ENCODE measurements around the gene NT5C2.
A peak's percentile ranks its signal among the peaks of the same experiment; 100 is the strongest.

The NT5C2 gene

DNA sequence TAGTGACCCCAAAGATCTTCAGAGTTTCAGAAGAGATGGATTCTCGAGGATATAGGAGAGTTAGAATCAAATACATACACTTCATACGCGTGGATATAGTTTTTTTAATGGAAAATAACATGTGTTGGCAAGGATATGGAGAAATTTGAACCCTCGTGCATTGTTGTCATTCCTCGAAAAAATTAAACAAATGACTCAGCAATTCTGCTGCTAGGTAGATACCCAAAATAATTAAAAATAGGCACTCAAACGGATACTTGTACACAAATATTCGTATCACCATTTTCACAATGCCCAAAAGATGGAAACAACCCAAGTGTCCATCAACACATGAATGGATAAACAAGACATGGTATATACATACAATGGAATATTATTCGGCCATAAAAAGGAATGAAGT lies 5.6 kb upstream of the NT5C2 start:
- H2AFZ ChIP-seq (ENCODE audit: low read length) = no peak overlapping the region
- no peaks in the 10 kb centered on the region for H4K20me1 ChIP-seq (ENCODE audit: insufficient read depth, low read length, poor library complexity, severe bottlenecking)
- H3K4me3 ChIP-seq (ENCODE audit: low read length, poor library complexity, severe bottlenecking) = no peak overlapping the region
- no peaks in the 10 kb centered on the region for H3F3A ChIP-seq (ENCODE audit: low read depth)
- H3K36me3 ChIP-seq (ENCODE audit: insufficient read depth, low read length) = no peaks in the 10 kb centered on the region
- peaks cover 27% of the 10 kb centered on the region for H3K4me1 ChIP-seq (ENCODE audit: insufficient read depth, low read length, poor library complexity, severe bottlenecking)
- H3K4me2 ChIP-seq (ENCODE audit: low read depth, low read length, poor library complexity, severe bottlenecking) = no peak overlapping the region
- H3K9ac ChIP-seq (ENCODE audit: low read depth, low read length, poor library complexity, severe bottlenecking) = no peak overlapping the region
- TF ChIP-seq EZH2phosphoT487 (IDR thresholded peaks at IDR 0.05; ENCODE audit: borderline replicate concordance) = no peak
- TF ChIP-seq, protein P1, sequence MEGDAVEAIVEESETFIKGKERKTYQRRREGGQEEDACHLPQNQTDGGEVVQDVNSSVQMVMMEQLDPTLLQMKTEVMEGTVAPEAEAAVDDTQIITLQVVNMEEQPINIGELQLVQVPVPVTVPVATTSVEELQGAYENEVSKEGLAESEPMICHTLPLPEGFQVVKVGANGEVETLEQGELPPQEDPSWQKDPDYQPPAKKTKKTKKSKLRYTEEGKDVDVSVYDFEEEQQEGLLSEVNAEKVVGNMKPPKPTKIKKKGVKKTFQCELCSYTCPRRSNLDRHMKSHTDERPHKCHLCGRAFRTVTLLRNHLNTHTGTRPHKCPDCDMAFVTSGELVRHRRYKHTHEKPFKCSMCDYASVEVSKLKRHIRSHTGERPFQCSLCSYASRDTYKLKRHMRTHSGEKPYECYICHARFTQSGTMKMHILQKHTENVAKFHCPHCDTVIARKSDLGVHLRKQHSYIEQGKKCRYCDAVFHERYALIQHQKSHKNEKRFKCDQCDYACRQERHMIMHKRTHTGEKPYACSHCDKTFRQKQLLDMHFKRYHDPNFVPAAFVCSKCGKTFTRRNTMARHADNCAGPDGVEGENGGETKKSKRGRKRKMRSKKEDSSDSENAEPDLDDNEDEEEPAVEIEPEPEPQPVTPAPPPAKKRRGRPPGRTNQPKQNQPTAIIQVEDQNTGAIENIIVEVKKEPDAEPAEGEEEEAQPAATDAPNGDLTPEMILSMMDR (conservative IDR thresholded peaks at IDR 0.05; ENCODE audit: low read length) = no peak
- H3K9me3 ChIP-seq (ENCODE audit: insufficient read depth, low read depth, low read length) = no peaks in the 10 kb centered on the region
- H3K9me2 ChIP-seq (replicated peaks; ENCODE audit: low read depth, low read length) = no peaks in the 10 kb centered on the region
- H3K27me3 ChIP-seq (ENCODE audit: insufficient read depth, low read length, poor library complexity, severe bottlenecking) = no peaks in the 10 kb centered on the region
- H3K79me2 ChIP-seq (ENCODE audit: insufficient read depth, low read length) = no peaks in the 10 kb centered on the region

DNA sequence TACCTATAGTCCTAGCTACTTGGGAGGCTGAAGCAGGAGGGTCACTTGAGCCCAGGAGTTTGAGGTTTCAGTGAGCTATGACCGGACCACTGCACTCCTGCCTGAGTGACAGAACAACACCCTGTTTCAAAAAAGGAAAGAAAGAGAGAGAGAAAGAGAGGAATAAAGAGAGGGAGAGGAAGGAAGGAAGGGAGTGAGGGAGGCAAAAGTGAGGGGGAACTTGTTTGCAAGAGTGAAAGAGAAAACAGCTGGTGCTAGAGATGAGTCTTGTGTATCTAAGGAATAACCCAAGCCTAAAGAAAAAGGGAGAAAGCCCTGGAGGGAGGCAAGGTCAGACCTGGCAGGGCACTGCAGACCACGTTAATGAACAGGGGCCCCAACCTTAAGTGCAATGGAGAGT lies 4.8 kb upstream of the NT5C2 start:
- Histone ChIP-seq H3K9me3 (ENCODE audit: insufficient read depth, low read depth, low read length) (no peaks in the 10 kb centered on the region), H3K79me2 (ENCODE audit: insufficient read depth, low read length) (peaks cover under 1% of the 10 kb centered on the region; the same call in 1 of the 2 replicates), H2AFZ (ENCODE audit: low read length) (peak overlapping the region; percentile 15; the same call in 1 of the 2 replicates), H3K4me2 (ENCODE audit: low read depth, low read length, poor library complexity, severe bottlenecking) (peak overlapping the region; percentile 47), H3K27me3 (ENCODE audit: insufficient read depth, low read length, poor library complexity, severe bottlenecking) (no peaks in the 10 kb centered on the region), H3F3A (ENCODE audit: low read depth) (no peaks in the 10 kb centered on the region), H3K4me3 (ENCODE audit: low read length, poor library complexity, severe bottlenecking) (no peak overlapping the region), H4K20me1 (ENCODE audit: insufficient read depth, low read length, poor library complexity, severe bottlenecking) (no peaks in the 10 kb centered on the region), H3K9me2 (replicated peaks; ENCODE audit: low read depth, low read length) (no peaks in the 10 kb centered on the region), H3K36me3 (ENCODE audit: insufficient read depth, low read length) (no peaks in the 10 kb centered on the region), H3K4me1 (ENCODE audit: insufficient read depth, low read length, poor library complexity, severe bottlenecking) (peaks cover 31% of the 10 kb centered on the region), H3K9ac (ENCODE audit: low read depth, low read length, poor library complexity, severe bottlenecking) (peak overlapping the region; percentile 37)
- TF ChIP-seq, protein P1 (conservative IDR thresholded peaks at IDR 0.05; ENCODE audit: low read length) = no peak
- TF ChIP-seq EZH2phosphoT487 (IDR thresholded peaks at IDR 0.05; ENCODE audit: borderline replicate concordance) = no peak

DNA sequence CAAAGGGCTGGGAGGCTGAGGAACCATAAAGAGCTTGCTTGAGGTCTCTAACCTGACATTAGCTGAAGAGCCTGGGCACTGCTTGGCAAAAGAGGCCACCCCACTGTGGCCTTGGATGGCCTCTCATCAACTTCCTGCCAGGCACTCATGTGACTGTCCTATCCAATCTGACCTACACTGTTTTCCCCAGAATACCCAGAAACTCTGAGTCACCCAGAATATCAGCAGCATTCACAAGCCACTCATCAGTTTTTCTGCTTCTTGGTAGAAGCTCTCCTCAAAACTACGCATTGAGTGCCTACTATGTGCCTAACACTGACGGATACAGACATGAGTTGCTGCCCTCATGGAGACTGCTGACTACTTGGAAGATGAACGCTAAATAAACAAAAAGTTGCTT lies 4.1 kb upstream of the NT5C2 start:
- H3K79me2 ChIP-seq (ENCODE audit: insufficient read depth, low read length) = peaks cover 7% of the 10 kb centered on the region
- H3K4me3 ChIP-seq (ENCODE audit: low read length, poor library complexity, severe bottlenecking) = peak overlapping the region; percentile 5
- H3K27me3 ChIP-seq (ENCODE audit: insufficient read depth, low read length, poor library complexity, severe bottlenecking) = no peaks in the 10 kb centered on the region
- peak overlapping the region; percentile 47 for H3K4me2 ChIP-seq (ENCODE audit: low read depth, low read length, poor library complexity, severe bottlenecking)
- TF ChIP-seq, protein P1 (conservative IDR thresholded peaks at IDR 0.05; ENCODE audit: low read length) = no peak
- no peak for TF ChIP-seq EZH2phosphoT487 (IDR thresholded peaks at IDR 0.05; ENCODE audit: borderline replicate concordance)
- peaks cover 3% of the 10 kb centered on the region for H4K20me1 ChIP-seq (ENCODE audit: insufficient read depth, low read length, poor library complexity, severe bottlenecking)
- peak overlapping the region; percentile 34; the same call in 1 of the 2 replicates for H2AFZ ChIP-seq (ENCODE audit: low read length)
- H3K4me1 ChIP-seq (ENCODE audit: insufficient read depth, low read length, poor library complexity, severe bottlenecking) = peaks cover 31% of the 10 kb centered on the region
- no peaks in the 10 kb centered on the region for H3K36me3 ChIP-seq (ENCODE audit: insufficient read depth, low read length)
- H3K9ac ChIP-seq (ENCODE audit: low read depth, low read length, poor library complexity, severe bottlenecking) = peak overlapping the region; percentile 37
- no peaks in the 10 kb centered on the region for H3K9me2 ChIP-seq (replicated peaks; ENCODE audit: low read depth, low read length)
- H3K9me3 ChIP-seq (ENCODE audit: insufficient read depth, low read depth, low read length) = no peaks in the 10 kb centered on the region
- H3F3A ChIP-seq (ENCODE audit: low read depth) = no peaks in the 10 kb centered on the region

All from Loucy (cell line).